Measurements from ENCODE around the gene PARD6G.
"Not testable (repeated sequence)": the region's sequence is repeated elsewhere in the genome, so short reads cannot be mapped to it uniquely, and the experiment has no call there.

PARD6G gene

GRCh38 chr18:80241919-80242777 lies 5.2 kb downstream of the PARD6G start:
- no peak for DNase-seq (ENCODE audit: low read depth, low spot score)

GRCh38 chr18:80239830-80240229 lies 7.5 kb downstream of the PARD6G start:
- DNase-seq (ENCODE audit: low read depth, low spot score): no peak

GRCh38 chr18:80238651-80239260 lies 8.6 kb downstream of the PARD6G start:
- no peak for DNase-seq (ENCODE audit: low read depth, low spot score)

DNA sequence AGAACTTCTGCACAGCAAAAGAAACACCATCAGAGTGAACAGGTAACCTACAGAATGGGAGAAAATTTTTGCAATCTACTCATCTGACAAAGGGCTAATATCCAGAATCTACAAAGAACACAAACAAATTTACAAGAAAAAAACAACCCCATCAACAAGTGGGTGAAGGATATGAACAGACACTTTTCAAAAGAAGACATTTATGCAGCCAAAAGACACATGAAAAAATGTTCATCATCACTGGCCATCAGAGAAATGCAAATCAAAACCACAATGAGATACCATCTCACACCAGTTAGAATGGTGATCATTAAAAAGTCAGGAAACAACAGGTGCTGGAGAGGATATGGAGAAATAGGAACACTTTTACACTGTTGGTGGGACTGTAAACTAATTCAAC lies 9.8 kb downstream of the PARD6G start:
- not testable (repeated sequence) for DNase-seq (ENCODE audit: low read depth, low spot score)

GRCh38 chr18:80234398-80234797 lies 12.9 kb downstream of the PARD6G start:
- DNase-seq (ENCODE audit: low read depth, low spot score): no peak

- DNase-seq (ENCODE audit: low read depth, low spot score): no peak
Observed at GRCh38 chr18:80233899-80234298, 13.4 kb downstream of the PARD6G start.

DNA sequence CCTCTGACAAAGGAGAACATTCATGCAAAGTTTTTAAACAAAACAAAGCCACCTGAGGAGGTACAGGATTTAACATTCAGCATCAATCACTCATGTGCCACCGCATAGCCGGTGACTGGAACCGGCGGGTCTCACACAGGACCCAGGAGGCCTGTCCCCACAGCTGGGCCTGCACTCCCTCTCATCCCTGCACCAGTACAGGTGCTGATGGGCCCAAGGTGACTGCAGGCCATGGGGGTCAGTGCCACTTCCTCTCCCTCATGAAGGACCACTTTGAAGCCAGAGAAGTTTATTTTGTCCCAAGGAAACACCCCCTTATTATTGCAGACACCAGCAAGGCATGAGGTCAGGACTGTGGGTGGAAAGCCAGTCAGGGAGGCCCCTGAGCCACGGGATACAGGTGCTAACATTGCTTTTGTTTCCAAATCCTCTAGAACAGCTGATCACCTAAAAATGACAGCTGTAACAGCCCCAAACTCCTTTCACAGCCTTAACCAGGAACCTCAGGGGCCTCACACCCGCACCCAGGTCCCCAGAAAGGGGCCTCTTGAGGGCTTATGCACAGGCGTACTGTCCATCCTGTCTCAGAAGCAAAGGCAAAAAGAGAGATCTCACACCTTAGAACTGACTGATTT lies 14.0 kb downstream of the PARD6G start:
- DNase-seq (ENCODE audit: low read depth, low spot score): no peak

DNA sequence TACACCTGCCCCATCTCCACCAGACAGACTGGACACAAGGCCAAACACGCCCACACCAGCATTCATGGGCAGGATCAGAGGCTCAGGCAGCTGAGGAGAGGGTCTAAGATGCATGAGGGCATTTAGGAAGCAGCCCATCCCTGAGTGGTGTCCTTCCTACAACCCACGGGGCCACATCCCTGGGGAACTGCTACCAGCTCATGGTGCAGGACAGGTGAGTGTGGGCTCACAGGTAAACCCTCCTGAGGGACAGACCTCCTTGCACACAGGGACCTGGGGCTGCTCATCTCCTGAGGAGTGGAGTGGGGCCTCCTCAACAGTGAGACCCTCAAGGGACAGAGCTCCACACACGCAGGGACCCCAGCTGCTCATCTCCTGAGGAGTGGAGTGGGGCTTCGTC lies 14.6 kb downstream of the PARD6G start:
- DNase-seq (ENCODE audit: low read depth, low spot score): no peak

- no peak for DNase-seq (ENCODE audit: low read depth, low spot score)
Observed at GRCh38 chr18:80232030-80232429, 15.3 kb downstream of the PARD6G start.

- DNase-seq (ENCODE audit: low read depth, low spot score): no peak
Observed at GRCh38 chr18:80231616-80232015, 15.7 kb downstream of the PARD6G start.

DNA sequence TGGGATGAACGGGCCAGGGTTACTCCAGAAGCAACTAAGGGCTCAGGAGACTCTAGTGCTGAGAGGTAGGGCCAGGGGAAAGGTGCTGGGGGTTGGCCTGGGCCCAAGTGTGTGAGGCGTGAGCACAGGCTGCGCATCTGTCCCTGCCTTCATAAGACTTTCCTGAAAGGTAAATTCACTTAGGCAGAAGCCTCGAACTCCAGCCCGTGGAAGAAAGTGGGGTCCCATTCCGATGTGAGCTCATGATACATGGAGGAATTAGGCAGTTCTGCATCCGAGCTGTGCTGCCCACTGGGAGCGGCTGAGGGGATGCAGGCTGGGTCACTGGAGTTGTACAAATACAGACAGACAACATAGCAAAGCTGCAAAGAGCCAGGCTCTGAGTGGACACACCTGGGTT lies 16.2 kb downstream of the PARD6G start:
- DNase-seq (ENCODE audit: low read depth, low spot score): no peak

- no peak for DNase-seq (ENCODE audit: low read depth, low spot score)
Observed at GRCh38 chr18:80229766-80230745, 17.3 kb downstream of the PARD6G start.

- no peak for DNase-seq (ENCODE audit: low read depth, low spot score)
Observed at GRCh38 chr18:80229363-80229762, 18.0 kb downstream of the PARD6G start.

GRCh38 chr18:80228051-80228848 lies 19.1 kb downstream of the PARD6G start:
- DNase-seq (ENCODE audit: low read depth, low spot score): no peak

DNA sequence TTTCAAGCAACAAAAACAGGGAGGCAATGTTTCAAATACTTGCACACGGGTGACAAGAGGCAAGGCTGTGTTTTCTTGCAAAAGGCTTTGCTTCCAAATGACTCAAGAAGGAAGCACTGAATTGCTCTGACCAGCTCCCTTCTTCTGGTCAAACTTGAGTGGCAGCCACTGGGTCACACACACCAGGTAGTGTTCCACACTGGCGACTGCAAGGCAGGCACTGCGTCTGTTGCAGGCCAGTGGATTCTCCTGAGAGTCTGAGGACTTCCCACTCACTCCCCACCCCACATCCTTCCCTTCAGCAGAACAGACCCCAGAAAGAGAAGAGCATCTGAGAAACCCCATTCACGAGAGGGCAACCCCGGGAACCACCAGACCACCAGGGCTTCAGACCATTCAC lies 19.8 kb downstream of the PARD6G start:
- DNase-seq (ENCODE audit: low read depth, low spot score): no peak

GRCh38 chr18:80225685-80226084 lies 21.6 kb downstream of the PARD6G start:
- no peak for DNase-seq (ENCODE audit: low read depth, low spot score)

DNA sequence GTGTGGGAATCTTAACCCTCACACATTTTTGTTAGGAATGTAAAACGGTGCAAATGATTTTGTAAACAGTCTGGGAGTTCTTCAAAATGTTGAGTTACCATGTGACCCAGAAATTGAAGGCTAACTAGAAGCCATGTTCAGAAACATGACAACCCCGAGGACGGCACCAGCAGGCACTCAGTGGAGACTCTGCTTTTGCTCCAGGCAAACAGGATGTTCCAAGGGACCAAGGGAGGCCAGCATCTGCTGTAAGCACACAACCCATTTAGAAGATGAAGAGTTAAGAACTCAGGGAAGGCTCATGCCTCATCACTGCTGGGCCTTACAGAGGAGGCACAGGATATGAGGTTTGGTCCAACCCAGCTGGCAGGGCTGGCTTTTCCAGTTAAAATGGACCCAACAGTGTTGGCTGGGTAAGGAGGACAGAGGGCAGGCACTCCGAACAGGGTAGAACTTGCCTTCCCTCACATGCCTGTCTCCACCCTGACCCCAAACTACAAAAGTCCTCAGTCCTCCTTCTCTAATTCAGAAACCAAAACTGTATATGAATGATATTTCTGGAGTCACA lies 23.6 kb downstream of the PARD6G start:
- no peak for DNase-seq (ENCODE audit: low read depth, low spot score)

GRCh38 chr18:80219488-80219887 lies 27.8 kb downstream of the PARD6G start:
- not testable (repeated sequence) for DNase-seq (ENCODE audit: low read depth, low spot score)

- no peak for DNase-seq (ENCODE audit: low read depth, low spot score)
Observed at GRCh38 chr18:80218341-80219227, 28.7 kb downstream of the PARD6G start.
